Neural progenitor cell (in vitro differentiated cells): ENCODE results near the gene RPS6KA5.

Experiments used
- CTCF ChIP-seq: fragments of 200-600 bp; sonication (generic); IDR thresholded peaks from 2 replicates; pipeline ENCODE4 v1.5.1; 2017; ENCODE audit warnings: antibody characterized with exemption, mild to moderate bottlenecking
- EZH2 ChIP-seq: fragments of 200-600 bp; sonication (generic); IDR thresholded peaks from 2 replicates; pipeline ENCODE4 v1.6.1; 2017; ENCODE audit warnings: antibody characterized with exemption, mild to moderate bottlenecking, moderate library complexity
- EZH2phosphoT487 ChIP-seq: fragments of 200-600 bp; sonication (generic); IDR thresholded peaks from 2 replicates; pipeline ENCODE4 v1.6.1; 2017; ENCODE audit warnings: antibody characterized with exemption

- TF ChIP-seq CTCF (no peak), EZH2 (no peak), EZH2phosphoT487 (no peak)
Measured at GRCh38 chr14:90971687-90972086, 88.8 kb downstream of the RPS6KA5 start.
